Transverse colon (tissue), 4 donors: ENCODE data around the gene KRTAP12-1.

Experiments
- EP300 ChIP-seq: sonication (generic); formaldehyde crosslinking; IDR thresholded peaks from one replicate; pipeline ENCODE4 v1.6.1; 2017; ENCODE audit warnings: antibody characterized with exemption, low read depth
- POLR2A ChIP-seq: fragments of 450-650 bp; IDR thresholded peaks from one replicate; pipeline ENCODE4 v1.6.1; 2016; ENCODE audit warnings: antibody characterized with exemption, mild to moderate bottlenecking, moderate library complexity
- POLR2AphosphoS5 ChIP-seq, 3 donors: sonication (generic); formaldehyde crosslinking; IDR thresholded peaks; one replicate each; pipeline ENCODE4 v1.6.1; 2016; ENCODE audit warnings: antibody characterized with exemption in 3 of 3
- TF ChIP-seq, protein P1 (sequence below), 5 experiments: fragments of 200-600 bp in 3 of 5; fragments of 450-650 bp in 2 of 5; sonication (generic) in 3 of 5; IDR thresholded peaks; 1 replicate in 2 of 5; 2 replicates in 3 of 5; pipeline ENCODE4 v1.5.1; 2016 to 2017; ENCODE audit warnings: antibody characterized with exemption in 5 of 5, inconsistent platforms in 3 of 5, mild to moderate bottlenecking in 2 of 5, moderate library complexity in 1 of 5

DNA sequence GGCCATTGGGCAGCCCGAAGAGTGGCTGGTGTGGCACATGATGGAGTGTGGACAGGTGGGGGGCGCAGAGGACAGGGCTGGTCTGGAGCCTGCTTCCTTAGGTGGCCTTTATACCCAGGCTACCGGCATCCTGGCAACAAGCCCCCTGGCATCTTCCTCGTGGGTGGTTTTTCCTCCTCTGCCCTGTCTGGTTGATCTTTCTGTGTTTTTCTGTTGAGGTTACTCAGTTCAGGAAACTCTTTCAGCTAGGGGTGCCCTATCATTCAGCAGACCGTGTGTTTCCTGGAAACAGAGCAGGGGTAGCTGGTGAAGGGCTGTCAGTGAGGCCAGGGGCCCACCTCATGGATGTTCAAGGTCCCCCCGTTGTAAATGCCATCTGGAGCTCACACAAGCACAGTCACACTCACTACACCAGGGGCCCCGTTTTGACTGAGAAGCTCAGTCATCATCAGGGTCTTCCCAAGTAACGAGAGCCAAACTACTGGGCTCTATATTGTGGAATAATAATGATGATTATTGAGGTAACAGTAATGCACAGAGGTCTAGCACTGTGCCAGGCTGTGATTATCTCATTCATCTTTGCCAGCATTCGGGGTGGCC lies 27.3 kb downstream of the KRTAP12-1 start, which contains the start of gene KRTAP12-4:
- TF ChIP-seq POLR2A (no peak), POLR2AphosphoS5 (IDR thresholded peaks at IDR 0.05) (no peak), EP300 (no peak)
- TF ChIP-seq, protein P1, sequence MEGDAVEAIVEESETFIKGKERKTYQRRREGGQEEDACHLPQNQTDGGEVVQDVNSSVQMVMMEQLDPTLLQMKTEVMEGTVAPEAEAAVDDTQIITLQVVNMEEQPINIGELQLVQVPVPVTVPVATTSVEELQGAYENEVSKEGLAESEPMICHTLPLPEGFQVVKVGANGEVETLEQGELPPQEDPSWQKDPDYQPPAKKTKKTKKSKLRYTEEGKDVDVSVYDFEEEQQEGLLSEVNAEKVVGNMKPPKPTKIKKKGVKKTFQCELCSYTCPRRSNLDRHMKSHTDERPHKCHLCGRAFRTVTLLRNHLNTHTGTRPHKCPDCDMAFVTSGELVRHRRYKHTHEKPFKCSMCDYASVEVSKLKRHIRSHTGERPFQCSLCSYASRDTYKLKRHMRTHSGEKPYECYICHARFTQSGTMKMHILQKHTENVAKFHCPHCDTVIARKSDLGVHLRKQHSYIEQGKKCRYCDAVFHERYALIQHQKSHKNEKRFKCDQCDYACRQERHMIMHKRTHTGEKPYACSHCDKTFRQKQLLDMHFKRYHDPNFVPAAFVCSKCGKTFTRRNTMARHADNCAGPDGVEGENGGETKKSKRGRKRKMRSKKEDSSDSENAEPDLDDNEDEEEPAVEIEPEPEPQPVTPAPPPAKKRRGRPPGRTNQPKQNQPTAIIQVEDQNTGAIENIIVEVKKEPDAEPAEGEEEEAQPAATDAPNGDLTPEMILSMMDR (IDR thresholded peaks at IDR 0.05) = no peak
